ENCODE measurements around the gene INPP4B.
"Not testable (repeated sequence)": the region's sequence is repeated elsewhere in the genome, so short reads cannot be mapped to it uniquely, and the experiment has no call there.

Gene INPP4B

GRCh38 chr4:142079959-142080358, 766.1 kb downstream of the INPP4B start:
- DNase-seq (ENCODE audit: low spot score), result no peak

- no peak for DNase-seq (ENCODE audit: low spot score)
Measured at GRCh38 chr4:142077048-142077447, 769.1 kb downstream of the INPP4B start.

GRCh38 chr4:142068304-142068703, 777.8 kb downstream of the INPP4B start:
- not testable (repeated sequence) for DNase-seq (ENCODE audit: low spot score)

- DNase-seq (ENCODE audit: low spot score), result not testable (repeated sequence)
Measured at GRCh38 chr4:142066562-142066961, 779.5 kb downstream of the INPP4B start.

- no peak for DNase-seq (ENCODE audit: low spot score)
Measured at GRCh38 chr4:142065086-142065647, 780.9 kb downstream of the INPP4B start.

- no peak for DNase-seq (ENCODE audit: low spot score)
Measured at GRCh38 chr4:142064181-142064580, 781.9 kb downstream of the INPP4B start.

- no peak for DNase-seq (ENCODE audit: low spot score)
Measured at GRCh38 chr4:142045996-142046395, 800.1 kb downstream of the INPP4B start.

GRCh38 chr4:142044271-142044670, 801.8 kb downstream of the INPP4B start:
- no peak for DNase-seq (ENCODE audit: low spot score)

- DNase-seq (ENCODE audit: low spot score), result no peak
Measured at GRCh38 chr4:142043509-142043908, 802.6 kb downstream of the INPP4B start.

- no peak for DNase-seq (ENCODE audit: low spot score)
Measured at GRCh38 chr4:142041788-142042187, 804.3 kb downstream of the INPP4B start.

- DNase-seq (ENCODE audit: low spot score), result no peak
Measured at GRCh38 chr4:142040043-142040442, 806.1 kb downstream of the INPP4B start.

GRCh38 chr4:142036795-142037583, 809.1 kb downstream of the INPP4B start:
- no peak for DNase-seq (ENCODE audit: low spot score)

GRCh38 chr4:142035566-142035965, 810.5 kb downstream of the INPP4B start:
- DNase-seq (ENCODE audit: low spot score), result peak; percentile 20

- no peak for DNase-seq (ENCODE audit: low spot score)
Measured at GRCh38 chr4:142034101-142034500, 812.0 kb downstream of the INPP4B start.

- DNase-seq (ENCODE audit: low spot score), result no peak
Measured at GRCh38 chr4:142030010-142030409, 816.1 kb downstream of the INPP4B start.

- no peak for DNase-seq (ENCODE audit: low spot score)
Measured at GRCh38 chr4:142021761-142022160, 824.3 kb downstream of the INPP4B start.

GRCh38 chr4:142021181-142021580, 824.9 kb downstream of the INPP4B start:
- DNase-seq (ENCODE audit: low spot score), result no peak

GRCh38 chr4:142016031-142016430, 830.1 kb downstream of the INPP4B start:
- DNase-seq (ENCODE audit: low spot score), result no peak

GRCh38 chr4:142009751-142010150, 836.4 kb downstream of the INPP4B start:
- DNase-seq (ENCODE audit: low spot score), result no peak

GRCh38 chr4:142005519-142005918, 840.6 kb downstream of the INPP4B start:
- DNase-seq (ENCODE audit: low spot score), result no peak

GRCh38 chr4:141999446-142000143, 846.5 kb downstream of the INPP4B start:
- no peak for DNase-seq (ENCODE audit: low spot score)

GRCh38 chr4:141995056-141995455, 851.0 kb downstream of the INPP4B start:
- DNase-seq (ENCODE audit: low spot score), result no peak

GRCh38 chr4:141977433-141977832, 868.7 kb downstream of the INPP4B start:
- DNase-seq (ENCODE audit: low spot score), result no peak
